OCI-LY3 (cell line): Measurements from ENCODE around the gene CNTNAP2.

Experiments
- EZH2phosphoT487 ChIP-seq: fragments of 200-600 bp; shearing (Covaris generic); IDR thresholded peaks from 2 replicates; pipeline ENCODE4 v1.6.1; 2018; ENCODE audit warnings: antibody characterized with exemption, mixed run types, low read depth
- TF ChIP-seq, protein P1 (sequence below): fragments of 200-600, 300-600 bp; sonication (generic); IDR thresholded peaks from 2 replicates; pipeline ENCODE4 v1.5.1; 2014; ENCODE audit warnings: antibody characterized with exemption, low read length, low read depth

DNA sequence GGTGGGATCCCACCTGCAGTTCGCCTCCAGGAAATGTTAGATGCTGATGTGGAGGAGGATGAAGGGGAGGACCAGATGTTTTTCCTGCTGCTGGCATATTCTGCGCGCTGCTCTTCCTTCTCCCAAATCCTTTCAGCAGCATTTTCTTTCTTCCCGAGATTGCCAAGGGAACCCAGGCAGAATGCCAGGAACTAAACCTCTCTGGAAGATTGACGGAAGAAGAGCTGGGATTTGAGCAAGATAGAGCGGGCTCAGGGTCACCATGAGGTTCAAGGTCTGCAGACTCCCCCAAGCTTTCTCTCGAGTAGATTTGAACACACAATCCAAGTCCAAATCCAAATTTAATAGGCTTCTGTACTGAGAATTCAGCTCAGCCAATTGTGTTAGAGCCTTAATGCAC, 2128.8 kb downstream of the CNTNAP2 start:
- TF ChIP-seq, protein P1, sequence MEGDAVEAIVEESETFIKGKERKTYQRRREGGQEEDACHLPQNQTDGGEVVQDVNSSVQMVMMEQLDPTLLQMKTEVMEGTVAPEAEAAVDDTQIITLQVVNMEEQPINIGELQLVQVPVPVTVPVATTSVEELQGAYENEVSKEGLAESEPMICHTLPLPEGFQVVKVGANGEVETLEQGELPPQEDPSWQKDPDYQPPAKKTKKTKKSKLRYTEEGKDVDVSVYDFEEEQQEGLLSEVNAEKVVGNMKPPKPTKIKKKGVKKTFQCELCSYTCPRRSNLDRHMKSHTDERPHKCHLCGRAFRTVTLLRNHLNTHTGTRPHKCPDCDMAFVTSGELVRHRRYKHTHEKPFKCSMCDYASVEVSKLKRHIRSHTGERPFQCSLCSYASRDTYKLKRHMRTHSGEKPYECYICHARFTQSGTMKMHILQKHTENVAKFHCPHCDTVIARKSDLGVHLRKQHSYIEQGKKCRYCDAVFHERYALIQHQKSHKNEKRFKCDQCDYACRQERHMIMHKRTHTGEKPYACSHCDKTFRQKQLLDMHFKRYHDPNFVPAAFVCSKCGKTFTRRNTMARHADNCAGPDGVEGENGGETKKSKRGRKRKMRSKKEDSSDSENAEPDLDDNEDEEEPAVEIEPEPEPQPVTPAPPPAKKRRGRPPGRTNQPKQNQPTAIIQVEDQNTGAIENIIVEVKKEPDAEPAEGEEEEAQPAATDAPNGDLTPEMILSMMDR: no peak
- no peak for TF ChIP-seq EZH2phosphoT487
